K562 (cell line): ENCODE results near the gene GLYATL1B. TPM values are rescaled to one million over a fixed set of nuclear protein-coding genes. Genes with fewer than 3 reads are reported as not detected.
"Not testable (repeated sequence)": the region's sequence is repeated elsewhere in the genome, so short reads cannot be mapped to it uniquely, and the experiment has no call there.

Source experiments
- ATAC-seq: fragments of 200-7000 bp; cut with Tn5 transposase; 3 replicates; pipeline ENCODE4 v1.9.1; 2020; ENCODE audit warnings: moderate library complexity
- BruUV-seq: library from RNA; stranded (reverse); fragments of 400-500 nt; replicated peaks from 2 replicates; lab custom pipeline; 2021; lab: Mats Ljungman, UMichigan
- CTCF ChIA-PET: fragments of 300-600 bp; formaldehyde crosslinking; extraction: SDS; loops from one replicate; lab custom pipeline; 2021; ENCODE audit warnings: low intra/inter-chr PET ratio; lab: Yijun Ruan, JAX
- POLR2A ChIA-PET: fragments of 300-600, 350-650 bp; sonication (Branson Sonifier 250); formaldehyde crosslinking; extraction: SDS; loops from one replicate; lab custom pipeline; 2021; ENCODE audit warnings: antibody characterized with exemption, inconsistent platforms; lab: Yijun Ruan, JAX
- DNase-seq, 4 experiments: peaks; one replicate each; pipeline versions ENCODE4 v3.0.0 to v3.0.0-alpha.2; 2011 to 2018; ENCODE audit warnings: low spot score in 3 of 4, mixed read lengths in 3 of 4; ENCODE audit errors: extremely low read depth in 1 of 4
- FAIRE-seq: peaks from 2 replicates; lab custom pipeline; 2011; peaks lifted over from hg19 to GRCh38; lab: Jason Lieb, UNC
- H2AFZ ChIP-seq: 2 replicates; pipeline ENCODE4 v1.6.0; 2011; ENCODE audit warnings: low read depth, low read length, control low read depth, inconsistent platforms
- H3K27ac ChIP-seq: fragments of 200-600 bp; 3 replicates; pipeline ENCODE4 v1.8.0; 2011; ENCODE audit warnings: low read depth, mild to moderate bottlenecking, control low read depth, inconsistent platforms, low read length, moderate library complexity, mixed read lengths; ENCODE audit errors: extremely low read depth
- H3K27me3 ChIP-seq, 2 experiments: fragments of 300-600 bp in 1 of 2; 2 replicates in 1 of 2; 3 replicates in 1 of 2; pipeline versions ENCODE4 v1.6.0 to v1.8.0; 2011; ENCODE audit warnings: inconsistent platforms in 2 of 2, low read length in 2 of 2, mild to moderate bottlenecking in 1 of 2, mixed read lengths in 1 of 2, moderate library complexity in 1 of 2; ENCODE audit not compliant: control insufficient read depth in 2 of 2, insufficient read depth in 2 of 2
- H3K36me3 ChIP-seq: fragments of 300-600 bp; 3 replicates; pipeline ENCODE4 v1.8.0; 2011; ENCODE audit warnings: mild to moderate bottlenecking, low read length, inconsistent platforms; ENCODE audit not compliant: control insufficient read depth, insufficient read depth
- H3K4me1 ChIP-seq, 2 experiments: fragments of 200-600 bp in 1 of 2; replicated peaks in 1 of 2; 2 replicates in 1 of 2; 3 replicates in 1 of 2; pipeline versions ENCODE4 v1.5.1 to v1.8.0; 2011; ENCODE audit warnings: inconsistent platforms in 2 of 2, low read length in 2 of 2, mild to moderate bottlenecking in 1 of 2, mixed read lengths in 1 of 2, moderate library complexity in 1 of 2; ENCODE audit not compliant: control insufficient read depth in 2 of 2, insufficient read depth in 2 of 2
- H3K4me2 ChIP-seq: 2 replicates; pipeline ENCODE4 v1.6.1; 2011; ENCODE audit warnings: low read length, control low read depth, inconsistent platforms, mixed read lengths; ENCODE audit not compliant: insufficient read depth
- H3K4me3 ChIP-seq: fragments of 200-600 bp; sonication (generic), shearing (Covaris generic); 2 replicates; pipeline ENCODE4 v1.5.1; 2016; ENCODE audit warnings: control low read depth, inconsistent platforms
- H3K79me2 ChIP-seq: fragments of 200-600 bp; 3 replicates; pipeline ENCODE4 v1.8.0; 2011; ENCODE audit warnings: low read length, inconsistent platforms; ENCODE audit not compliant: control insufficient read depth, insufficient read depth
- H3K9ac ChIP-seq, 2 experiments: 2 replicates each; pipeline versions ENCODE4 v1.6.0 to v1.6.1; 2011; ENCODE audit warnings: low read depth in 2 of 2, low read length in 2 of 2, control low read depth in 1 of 2, inconsistent platforms in 1 of 2, mild to moderate bottlenecking in 1 of 2, mixed read lengths in 1 of 2; ENCODE audit not compliant: insufficient read depth in 1 of 2
- H3K9me1 ChIP-seq: one replicate; pipeline ENCODE4 v1.6.0; 2011; ENCODE audit warnings: inconsistent platforms, mild to moderate bottlenecking, low read length, moderate library complexity; ENCODE audit not compliant: control insufficient read depth, insufficient read depth
- H3K9me3 ChIP-seq: replicated peaks from 2 replicates; pipeline ENCODE4 v1.5.1; 2011; ENCODE audit warnings: low read depth, low read length, inconsistent platforms; ENCODE audit not compliant: control insufficient read depth, insufficient read depth
- H4K20me1 ChIP-seq: replicated peaks from 2 replicates; pipeline ENCODE4 v1.6.1; 2011; ENCODE audit warnings: low read length, inconsistent platforms, mixed read lengths; ENCODE audit not compliant: control insufficient read depth, insufficient read depth
- SMC3 ChIP-seq: conservative IDR thresholded peaks from 2 replicates; pipeline ENCODE4 v1.6.1; 2011; ENCODE audit warnings: low read depth, low read length, improper control_type of control experiment; ENCODE audit not compliant: insufficient read depth
- ZNF324 ChIP-seq: fragments of 250-450 bp; sonication (Bioruptor Pico); IDR thresholded peaks from 2 replicates; pipeline ENCODE4 v1.4.0; 2020; ENCODE audit warnings: mild to moderate bottlenecking
- WGBS: fragments of 100-300 bp; shearing (Covaris generic); methylation state at CpG from one replicate; pipeline ENCODE4 v1.1.6; 2016; ENCODE audit warnings: low coverage, mixed read lengths; ENCODE audit not compliant: insufficient coverage; ENCODE audit errors: missing lambda C conversion rate; 5-methylcytosine and 5-hydroxymethylcytosine counted together
- in situ Hi-C: fragments of 300-500 bp; cut with MboI; formaldehyde crosslinking; loops from 4 replicates; pipeline ENCODE4 v1.15.0; 2018; ENCODE audit warnings: inconsistent platforms, mixed read lengths
- intact Hi-C: fragments of 100-400 bp; cut with micrococcal nuclease; formaldehyde crosslinking; loops from 2 replicates; pipeline ENCODE4 v1.14.2; 2022
- polyA plus RNA-seq, 8 experiments: library from polyadenylated mRNA; depleted of rRNA in 4 of 8; stranded (reverse) in 5 of 8; unstranded in 3 of 8; fragments of >200 nt; fragmentation: Nextera tagmentation in 2 of 8; fragmentation: Illumina TruSeq in 1 of 8; extraction: Ambion mirVana in 2 of 8; extraction: Trizol in 1 of 8; gene quantifications; 2 replicates each; pipeline versions ENCODE4 v1.2.1 to v1.2.3, GENCODE V29; 2011 to 2014; ENCODE audit warnings: inconsistent platforms in 1 of 8, missing spikeins in 1 of 8
- total RNA-seq, 7 experiments: library from RNA; depleted of rRNA in 6 of 7; stranded (reverse); fragments of >200 nt in 6 of 7; fragmentation: Illumina TruSeq in 2 of 7; extraction: Trizol in 2 of 7; gene quantifications; 2 replicates each; pipeline versions ENCODE4 v1.2.1 to v1.2.3, GENCODE V29; 2011 to 2021; ENCODE audit warnings: low replicate concordance in 1 of 7
- TF ChIP-seq, protein P1 (sequence below): fragments of 250-450 bp; sonication (Bioruptor Pico); IDR thresholded peaks from 2 replicates; pipeline ENCODE4 v1.8.0; 2021; ENCODE audit warnings: moderate library complexity, mild to moderate bottlenecking, inconsistent platforms
- TF ChIP-seq, protein P2 (sequence below), 3 experiments: IDR thresholded peaks in 2 of 3; conservative IDR thresholded peaks in 1 of 3; 2 replicates each; pipeline ENCODE4 v1.5.1; 2011 to 2012; ENCODE audit warnings: low read length in 3 of 3, mild to moderate bottlenecking in 3 of 3, control low read depth in 2 of 3, improper control_type of control experiment in 1 of 3, inconsistent platforms in 1 of 3, low read depth in 1 of 3, mixed read lengths in 1 of 3, moderate library complexity in 1 of 3; ENCODE audit not compliant: insufficient read depth in 2 of 3

GLYATL1B gene
- total and polyA plus RNA-seq, 9 of the 15 experiments (the other 6 are each of a cell fraction or from before 2014, with no cell fraction given): not detected

DNA sequence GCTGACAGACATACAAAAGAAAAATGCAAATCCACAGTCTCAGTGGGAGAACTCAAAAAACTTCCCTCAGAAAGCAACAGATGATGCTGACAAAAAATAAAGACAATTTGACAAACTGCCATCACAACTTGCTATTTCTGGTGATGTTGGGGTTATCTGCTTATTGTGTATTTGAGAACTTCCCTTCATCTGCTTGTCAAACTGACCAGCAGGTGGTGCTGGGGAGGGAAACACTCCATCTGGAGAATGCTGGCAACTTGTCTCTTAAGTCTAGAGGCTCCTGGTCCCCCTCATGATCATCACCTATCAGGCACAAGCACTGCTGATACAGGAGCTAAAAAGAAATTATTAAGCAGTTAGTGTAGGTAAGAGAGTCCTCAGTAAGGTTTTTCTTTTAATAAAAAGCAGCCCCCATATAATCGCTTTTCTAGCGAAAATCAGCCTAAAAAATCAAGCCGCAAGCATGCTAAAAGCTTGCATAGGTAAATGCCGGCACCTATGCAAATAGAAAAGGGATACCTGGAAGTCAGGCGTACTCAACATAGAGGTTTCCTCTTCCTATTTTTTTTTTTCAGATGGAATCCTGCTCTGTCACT lies 11.1 kb downstream of the GLYATL1B start (continued):
- TF ChIP-seq, protein P1, sequence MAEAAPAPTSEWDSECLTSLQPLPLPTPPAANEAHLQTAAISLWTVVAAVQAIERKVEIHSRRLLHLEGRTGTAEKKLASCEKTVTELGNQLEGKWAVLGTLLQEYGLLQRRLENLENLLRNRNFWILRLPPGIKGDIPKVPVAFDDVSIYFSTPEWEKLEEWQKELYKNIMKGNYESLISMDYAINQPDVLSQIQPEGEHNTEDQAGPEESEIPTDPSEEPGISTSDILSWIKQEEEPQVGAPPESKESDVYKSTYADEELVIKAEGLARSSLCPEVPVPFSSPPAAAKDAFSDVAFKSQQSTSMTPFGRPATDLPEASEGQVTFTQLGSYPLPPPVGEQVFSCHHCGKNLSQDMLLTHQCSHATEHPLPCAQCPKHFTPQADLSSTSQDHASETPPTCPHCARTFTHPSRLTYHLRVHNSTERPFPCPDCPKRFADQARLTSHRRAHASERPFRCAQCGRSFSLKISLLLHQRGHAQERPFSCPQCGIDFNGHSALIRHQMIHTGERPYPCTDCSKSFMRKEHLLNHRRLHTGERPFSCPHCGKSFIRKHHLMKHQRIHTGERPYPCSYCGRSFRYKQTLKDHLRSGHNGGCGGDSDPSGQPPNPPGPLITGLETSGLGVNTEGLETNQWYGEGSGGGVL (CRISPR knock-in tag): no peak
- peak; percentile 49; the same call in 1 of the 2 replicates for TF ChIP-seq SMC3
- no peak for TF ChIP-seq ZNF324 (CRISPR knock-in tag)
- TF ChIP-seq, protein P2, sequence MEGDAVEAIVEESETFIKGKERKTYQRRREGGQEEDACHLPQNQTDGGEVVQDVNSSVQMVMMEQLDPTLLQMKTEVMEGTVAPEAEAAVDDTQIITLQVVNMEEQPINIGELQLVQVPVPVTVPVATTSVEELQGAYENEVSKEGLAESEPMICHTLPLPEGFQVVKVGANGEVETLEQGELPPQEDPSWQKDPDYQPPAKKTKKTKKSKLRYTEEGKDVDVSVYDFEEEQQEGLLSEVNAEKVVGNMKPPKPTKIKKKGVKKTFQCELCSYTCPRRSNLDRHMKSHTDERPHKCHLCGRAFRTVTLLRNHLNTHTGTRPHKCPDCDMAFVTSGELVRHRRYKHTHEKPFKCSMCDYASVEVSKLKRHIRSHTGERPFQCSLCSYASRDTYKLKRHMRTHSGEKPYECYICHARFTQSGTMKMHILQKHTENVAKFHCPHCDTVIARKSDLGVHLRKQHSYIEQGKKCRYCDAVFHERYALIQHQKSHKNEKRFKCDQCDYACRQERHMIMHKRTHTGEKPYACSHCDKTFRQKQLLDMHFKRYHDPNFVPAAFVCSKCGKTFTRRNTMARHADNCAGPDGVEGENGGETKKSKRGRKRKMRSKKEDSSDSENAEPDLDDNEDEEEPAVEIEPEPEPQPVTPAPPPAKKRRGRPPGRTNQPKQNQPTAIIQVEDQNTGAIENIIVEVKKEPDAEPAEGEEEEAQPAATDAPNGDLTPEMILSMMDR (IDR thresholded peaks at IDR 0.05 in 2 of 3, conservative IDR thresholded peaks at IDR 0.05 in 1 of 3; ENCODE audit: insufficient read depth in 2 of 3, low read depth in 1 of 3, low read length in 3 of 3): peak; percentile 56 to 63 (median 59); a peak in 5 of 6 replicates

- H3K9me3 ChIP-seq, BruUV-seq, H2AFZ ChIP-seq, in situ Hi-C loops, H3K79me2 ChIP-seq, H3K27me3 ChIP-seq, H3K4me2 ChIP-seq, H4K20me1 ChIP-seq, H3K27ac ChIP-seq, H3K4me3 ChIP-seq, H3K4me1 ChIP-seq, ATAC-seq, POLR2A ChIA-PET, H3K9me1 ChIP-seq, CTCF ChIA-PET, DNase-seq, H3K9ac ChIP-seq, H3K36me3 ChIP-seq, FAIRE-seq: not testable (repeated sequence)
- 0% methylated on average over 8 of the region's 8 CpGs for WGBS
- intact Hi-C loops: loop anchor here (1.0 kb wide), 2 partner anchors 38 to 60 kb away; no protein-coding TSS in a partner anchor
Observed at GRCh38 chr11:59097938-59098337, 11.8 kb downstream of the GLYATL1B start.
